HEK293T (cell line): ENCODE measurements around the gene TMEM240.

Experiments used
- FOXA1 ChIP-seq: fragments of 450-650 bp; IDR thresholded peaks from 2 replicates; pipeline ENCODE4 v1.6.1; 2016; ENCODE audit warnings: mild to moderate bottlenecking
- FOXM1 ChIP-seq: fragments of 450-650 bp; IDR thresholded peaks from 2 replicates; pipeline ENCODE4 v1.6.1; 2017; ENCODE audit warnings: mild to moderate bottlenecking, borderline replicate concordance
- HDGF ChIP-seq: fragments of 450-650 bp; IDR thresholded peaks from 2 replicates; pipeline ENCODE4 v1.6.1; 2017; ENCODE audit warnings: antibody characterized with exemption, borderline replicate concordance
- LEF1 ChIP-seq: fragments of 450-650 bp; IDR thresholded peaks from 2 replicates; pipeline ENCODE4 v1.6.1; 2017; ENCODE audit warnings: mild to moderate bottlenecking, borderline replicate concordance
- PKNOX1 ChIP-seq: fragments of 450-650 bp; IDR thresholded peaks from 2 replicates; pipeline ENCODE4 v1.6.1; 2016
- SP1 ChIP-seq: fragments of 450-650 bp; IDR thresholded peaks from 2 replicates; pipeline ENCODE4 v1.6.1; 2017
- ZNF384 ChIP-seq: fragments of 450-650 bp; IDR thresholded peaks from 2 replicates; pipeline ENCODE4 v1.6.1; 2016

- TF ChIP-seq FOXA1 (no peak), FOXM1 (no peak), HDGF (no peak), PKNOX1 (no peak), ZNF384 (no peak), LEF1 (no peak), SP1 (no peak)
Observed at GRCh38 chr1:1535201-1536018, 5.0 kb downstream of the TMEM240 start.
